HG02798 (cell line): Measurements from ENCODE around the gene MTMR6.

ENCODE experiments used
- ATAC-seq: cut with Tn5 transposase; IDR thresholded peaks from one replicate; pipeline ENCODE4 v1.9.1; 2021; ENCODE audit warnings: mild to moderate bottlenecking; ENCODE audit not compliant: unreplicated experiment, poor library complexity

The MTMR6 gene

DNA sequence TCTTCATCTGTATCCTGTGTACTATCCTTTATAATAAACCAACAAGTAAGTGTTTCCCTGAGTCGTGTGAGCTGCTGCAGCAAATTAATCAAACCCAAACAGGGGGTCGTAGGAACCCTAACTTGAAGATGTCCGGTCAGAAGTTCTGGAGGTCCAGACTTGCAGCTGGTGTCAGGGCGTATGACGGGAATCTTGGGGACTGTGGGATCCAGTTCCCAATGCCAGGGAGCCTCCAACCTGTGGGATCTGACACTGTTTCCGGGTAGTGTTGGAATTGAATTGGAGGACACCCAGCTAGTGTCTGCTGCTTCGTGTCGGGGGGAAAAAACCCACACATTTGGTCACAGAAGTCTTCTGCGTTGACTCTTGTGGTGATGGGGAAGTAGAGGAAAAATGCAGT lies 63.1 kb downstream of the MTMR6 start:
- no peak for ATAC-seq

DNA sequence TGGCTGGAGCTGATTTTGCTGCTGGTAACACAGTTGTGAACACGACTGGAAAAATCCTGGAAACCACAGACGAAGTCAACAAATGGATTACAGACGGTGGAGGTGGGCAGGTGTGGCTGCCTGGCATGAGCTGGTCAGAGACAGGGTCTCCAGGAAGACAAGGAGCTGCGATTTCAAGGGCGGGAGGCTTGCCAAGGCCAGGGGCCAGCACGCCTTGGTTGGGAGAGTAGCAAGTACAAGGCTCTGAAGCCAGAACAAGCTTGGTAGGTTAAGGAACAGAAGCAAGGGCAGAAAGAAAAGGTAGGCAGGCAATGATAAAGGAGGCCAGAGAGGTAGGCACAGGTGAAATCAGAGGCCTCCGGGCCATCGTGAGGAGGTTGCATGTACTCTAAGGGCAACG lies 64.5 kb downstream of the MTMR6 start:
- ATAC-seq, result no peak

DNA sequence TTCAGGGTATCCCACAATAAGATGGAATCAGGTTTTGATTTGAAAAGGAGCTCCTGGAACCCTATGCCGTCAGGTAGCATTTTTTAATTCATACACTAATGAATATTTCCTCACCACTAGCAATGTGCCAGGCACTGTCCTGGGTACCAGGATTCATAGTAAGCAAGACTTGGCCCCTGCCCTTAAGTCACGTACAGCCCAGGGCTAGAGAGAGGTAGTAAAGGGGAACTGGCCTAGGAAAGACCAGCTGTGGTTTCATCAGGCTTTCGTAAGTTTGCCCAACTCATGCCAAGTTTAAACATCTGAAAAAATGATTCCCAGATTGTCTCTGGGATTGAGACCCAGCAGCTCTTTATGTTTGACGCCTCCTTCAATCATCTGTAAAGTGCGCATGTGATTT lies 69.3 kb downstream of the MTMR6 start:
- ATAC-seq, result no peak

DNA sequence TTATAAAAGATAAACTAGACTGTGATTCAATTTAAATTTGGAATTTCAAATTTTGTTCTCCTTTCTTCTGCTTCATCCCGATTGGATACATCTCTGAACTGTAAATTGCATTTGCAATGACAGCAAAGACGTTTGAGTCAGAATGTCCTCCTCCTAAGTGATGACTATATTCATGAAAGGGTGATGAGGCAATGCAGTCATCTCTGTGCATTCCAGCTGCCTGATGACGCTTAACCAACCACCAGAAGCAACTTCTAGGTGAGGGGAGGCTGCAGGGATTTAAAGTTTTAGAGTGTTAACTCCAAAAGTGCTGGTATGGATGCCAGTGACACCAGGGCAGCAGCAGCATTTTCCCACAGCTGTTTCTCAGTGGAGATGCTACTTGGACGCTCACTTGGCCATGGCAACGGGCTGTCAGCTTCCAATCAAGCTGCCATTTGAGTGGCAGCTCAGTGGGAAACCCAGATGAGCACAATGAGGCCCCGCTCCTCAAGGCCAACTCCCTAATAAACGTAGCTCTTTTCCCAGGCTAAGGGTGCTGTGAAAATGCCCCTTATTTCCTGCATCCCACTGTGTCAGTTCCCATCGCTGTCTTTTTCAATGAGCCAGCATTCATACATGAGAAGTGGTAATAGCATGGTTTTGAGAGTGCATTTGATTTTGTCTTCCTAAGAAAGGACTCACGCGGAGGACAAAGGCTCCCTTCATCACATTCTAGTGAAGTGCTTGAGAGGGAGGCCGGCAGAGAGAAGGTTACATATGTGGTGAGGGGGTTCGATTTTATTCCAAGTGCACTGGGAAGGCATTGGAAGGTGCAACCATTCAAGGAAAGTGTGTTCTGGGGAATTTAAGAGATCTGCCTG lies 70.0 kb downstream of the MTMR6 start:
- no peak for ATAC-seq

DNA sequence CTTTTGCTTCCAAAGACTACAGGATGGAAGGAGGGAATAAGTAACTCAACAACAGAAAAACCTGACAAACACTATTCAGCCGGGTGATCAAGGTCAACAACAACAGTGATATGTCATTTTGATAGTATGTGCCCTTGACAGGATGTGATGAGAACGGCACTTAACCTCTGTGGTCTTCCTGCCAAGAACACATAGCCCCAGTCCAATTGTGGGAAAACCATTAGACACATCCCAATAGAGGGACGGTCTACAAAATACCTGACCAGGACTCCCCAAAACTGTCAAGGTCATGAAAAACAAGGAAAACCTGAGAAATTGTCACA lies 72.1 kb downstream of the MTMR6 start:
- ATAC-seq, result no peak

DNA sequence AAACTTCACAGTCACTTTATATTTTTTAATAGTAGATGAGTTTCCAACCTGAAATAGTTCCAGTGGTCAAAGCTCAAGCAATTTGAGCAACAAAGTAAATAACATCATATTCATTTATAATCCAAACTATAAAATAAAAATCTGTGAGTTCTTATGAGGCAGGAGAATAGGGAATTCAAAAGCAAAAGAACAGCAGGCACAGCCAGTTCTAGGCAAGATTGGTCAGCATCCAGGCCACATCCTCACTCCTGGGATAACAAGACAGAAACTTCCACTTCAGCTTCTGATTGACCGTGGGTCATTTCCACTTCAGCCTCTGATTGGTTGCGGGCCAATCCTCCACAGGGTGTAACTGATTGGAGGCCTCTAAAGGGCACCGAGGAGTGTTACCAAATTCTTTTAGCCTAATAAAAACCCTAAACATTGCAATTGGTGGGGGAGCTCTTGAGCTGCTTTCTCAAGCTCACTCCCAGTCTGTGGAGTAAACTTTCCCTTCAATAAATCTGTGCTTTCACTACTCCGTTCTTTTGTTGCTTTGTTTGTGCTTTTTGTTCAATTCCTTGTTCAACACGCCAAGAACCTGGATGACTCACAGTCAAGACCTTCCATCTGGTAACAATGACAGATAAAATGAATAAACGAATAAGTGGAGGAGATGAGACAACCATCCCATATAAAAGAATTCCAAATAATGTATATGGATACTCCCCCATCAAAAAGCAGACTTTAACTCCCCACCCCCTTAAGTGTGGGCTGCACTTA lies 72.6 kb downstream of the MTMR6 start:
- ATAC-seq, result no peak

DNA sequence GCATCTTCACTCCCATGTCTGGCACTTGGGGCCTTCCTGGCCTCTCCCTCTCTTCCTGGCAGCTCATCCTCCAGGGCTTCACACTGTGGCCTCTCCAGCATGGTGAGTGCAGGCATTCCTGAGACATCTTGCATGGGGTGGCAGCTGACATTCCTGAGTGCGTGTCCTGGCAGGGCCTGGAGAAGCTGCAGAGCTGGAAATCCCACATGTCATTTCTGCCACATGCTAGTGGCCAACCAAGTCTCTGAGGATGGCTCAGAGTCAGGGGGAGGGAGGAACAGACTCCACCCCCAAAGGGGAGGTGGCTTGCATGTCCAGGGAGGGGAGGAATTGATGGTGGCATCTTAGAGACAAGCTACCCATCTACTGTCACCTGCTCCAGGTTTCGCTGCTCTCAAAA lies 73.6 kb downstream of the MTMR6 start:
- no peak for ATAC-seq

DNA sequence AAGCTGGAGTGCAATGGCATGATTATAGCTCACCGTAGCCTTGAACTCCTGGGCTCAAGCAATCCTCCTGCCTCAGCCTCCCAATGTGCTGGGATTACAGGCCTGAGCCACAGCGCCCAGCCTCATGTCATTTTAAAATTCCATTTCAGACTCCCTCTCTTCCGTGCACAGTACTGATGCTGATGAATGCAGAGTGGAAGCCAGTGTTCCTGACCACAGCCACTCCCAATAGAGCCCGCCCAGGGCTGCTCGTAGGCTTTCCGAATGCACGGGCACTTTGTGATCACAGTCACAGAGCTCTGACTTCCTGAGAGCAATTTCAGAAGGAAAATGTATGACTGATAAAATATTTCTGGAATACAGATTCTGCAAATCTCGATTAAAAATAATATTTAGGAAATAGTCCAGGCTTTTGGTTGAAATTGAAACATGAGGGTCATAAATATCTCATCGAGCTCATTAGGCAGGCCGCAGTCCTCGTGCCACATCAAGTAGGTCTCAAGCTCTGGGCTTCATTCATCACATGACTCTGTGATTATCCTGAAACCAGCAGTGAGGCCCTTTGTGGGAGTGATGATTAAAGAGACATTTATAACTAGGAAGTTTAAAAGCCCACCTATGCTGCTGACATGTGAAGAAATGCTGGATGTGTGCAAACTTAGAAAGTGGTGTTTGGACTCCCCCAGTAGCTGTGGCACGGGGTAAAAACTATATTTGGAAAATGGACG lies 76.3 kb downstream of the MTMR6 start:
- ATAC-seq, result no peak

DNA sequence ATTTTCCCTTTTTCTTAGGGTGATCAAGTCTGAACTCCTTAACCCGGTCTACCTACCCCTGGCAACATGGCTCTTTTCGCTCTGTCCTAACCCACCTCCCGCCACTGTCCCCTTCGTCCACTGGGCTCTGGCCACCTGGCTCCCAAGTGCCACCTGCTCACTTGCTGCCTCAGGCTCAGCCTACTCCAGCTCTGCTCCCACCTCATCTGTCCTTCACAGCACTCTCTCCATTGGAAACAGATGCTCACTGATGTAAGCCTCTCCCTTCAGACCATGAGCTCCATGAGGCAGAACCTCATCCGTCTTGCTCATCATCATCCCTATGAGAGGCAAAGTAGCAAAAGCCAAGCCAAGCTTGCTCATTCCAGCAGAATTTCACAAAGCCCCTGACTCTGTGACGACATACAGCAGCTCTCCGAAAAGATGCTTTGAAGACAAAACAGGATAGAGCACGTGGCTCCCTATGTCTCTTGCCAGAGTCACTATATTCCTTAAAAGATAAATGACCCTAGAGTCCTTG lies 79.9 kb downstream of the MTMR6 start:
- no peak for ATAC-seq

DNA sequence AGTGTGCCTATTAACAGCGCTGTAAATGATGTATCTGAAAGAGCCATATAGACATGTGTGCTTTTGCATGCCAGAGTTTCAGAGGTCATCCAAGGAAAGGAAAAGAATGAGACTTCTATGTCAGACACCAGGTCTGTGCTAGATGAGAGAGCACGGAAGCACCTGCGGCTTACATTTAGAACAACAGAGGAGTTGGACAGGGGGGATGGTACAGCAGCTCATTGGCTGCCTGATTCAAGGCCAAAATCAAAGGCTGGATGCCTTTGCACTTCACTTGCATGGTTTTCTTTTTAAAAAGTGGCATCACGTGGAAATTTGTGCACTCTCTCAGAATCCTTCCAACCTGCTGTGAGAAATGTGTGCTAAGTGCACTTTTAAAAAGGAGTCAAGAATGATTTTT lies 82.4 kb downstream of the MTMR6 start:
- no peak for ATAC-seq

DNA sequence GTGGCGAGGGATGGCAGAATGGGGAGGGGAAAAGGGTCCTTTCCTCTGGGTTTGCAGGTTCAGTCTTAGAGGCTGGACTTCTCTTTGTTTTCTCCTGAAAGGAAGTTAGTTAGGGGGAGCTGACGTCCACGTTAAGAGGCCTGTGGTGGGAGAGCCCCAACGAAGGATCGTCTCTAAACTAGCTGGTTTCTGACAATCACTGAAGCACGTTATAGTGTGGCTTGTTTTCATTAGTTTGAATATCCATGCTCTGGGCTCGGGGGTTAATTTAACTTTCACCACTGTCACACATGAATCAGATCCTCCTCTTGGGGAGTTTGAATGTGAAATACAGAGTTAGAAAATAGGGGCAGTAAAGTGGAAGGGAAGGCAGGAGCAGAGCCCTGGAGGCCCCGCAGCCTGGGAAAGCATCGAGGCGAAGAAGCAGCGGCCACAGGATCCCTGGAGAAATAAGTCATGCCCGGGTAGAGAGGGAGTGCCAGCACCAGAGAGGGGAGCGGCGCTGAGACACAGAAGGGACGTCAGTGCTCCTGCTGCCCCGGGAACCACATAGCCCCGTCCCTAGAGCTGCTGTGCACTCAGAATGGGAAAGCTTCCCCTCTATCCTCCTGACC lies 84.1 kb downstream of the MTMR6 start:
- ATAC-seq, result no peak

DNA sequence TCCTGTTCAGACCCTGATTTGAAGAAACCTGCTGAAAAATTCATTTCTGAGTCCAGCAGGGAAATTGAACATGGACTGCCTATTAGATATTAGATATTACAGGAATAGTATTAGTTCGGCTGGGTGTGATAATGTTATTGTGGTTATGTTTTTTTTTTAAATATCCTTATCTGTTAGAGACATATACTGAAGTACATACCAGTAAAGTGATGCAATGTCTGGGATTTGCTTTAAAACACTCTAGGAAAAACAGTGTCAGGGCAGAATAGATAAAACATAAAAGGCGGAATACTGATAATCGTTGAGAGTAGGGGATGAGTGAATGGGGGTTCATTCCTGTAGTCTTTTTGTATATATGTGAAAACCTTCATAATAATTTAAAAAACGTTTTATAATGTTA lies 86.5 kb downstream of the MTMR6 start:
- ATAC-seq, result no peak

DNA sequence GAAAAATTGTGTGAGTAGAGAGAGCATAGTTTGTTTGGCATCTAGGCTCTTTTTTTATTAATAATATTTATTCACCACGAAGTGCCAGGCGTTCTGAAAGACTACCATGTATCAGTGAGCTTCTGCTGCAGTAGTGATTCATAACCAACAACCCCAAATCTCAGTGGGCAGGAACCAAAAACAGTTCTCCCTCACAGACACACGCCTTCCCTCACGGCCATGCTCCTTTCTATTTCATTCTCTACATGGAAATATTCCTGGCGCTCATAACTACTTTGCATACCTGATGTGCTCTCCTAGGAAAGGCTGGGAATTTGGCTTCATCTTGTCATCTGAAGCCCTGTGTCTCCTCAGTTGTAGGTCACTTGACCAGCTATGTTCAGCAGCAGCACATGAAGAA lies 88.6 kb downstream of the MTMR6 start:
- ATAC-seq, result no peak

DNA sequence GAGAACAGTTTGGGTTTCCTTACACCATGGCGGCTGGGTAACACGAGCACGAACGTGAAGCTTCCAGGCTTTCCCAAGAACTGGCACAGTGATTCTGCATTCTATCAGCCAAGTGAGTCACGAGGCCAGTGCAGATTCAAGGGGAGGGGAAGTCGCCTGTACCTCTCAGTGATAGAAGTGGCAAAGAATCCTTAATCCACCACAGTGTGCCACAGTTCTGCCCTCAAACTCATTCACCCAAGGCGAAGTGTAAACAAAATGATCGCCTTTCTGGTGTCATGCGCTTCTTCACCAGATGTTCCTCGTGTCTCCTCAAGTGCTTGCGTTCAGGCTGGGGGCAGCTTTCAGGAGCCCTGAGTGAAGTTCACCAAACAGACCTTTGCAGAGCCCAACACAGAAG lies 90.3 kb downstream of the MTMR6 start:
- no peak for ATAC-seq
